Lung (tissue), 12 donors: ENCODE data around the gene ACOT7. TPM values are rescaled to one million over a fixed set of nuclear protein-coding genes. Genes with fewer than 3 reads are reported as not detected.

Experiments used
- ATAC-seq: fragments of 200-7000 bp; cut with Tn5 transposase; one replicate; pipeline ENCODE4 v1.9.1; 2020; ENCODE audit warnings: moderate number of reproducible peaks; ENCODE audit not compliant: insufficient read depth, low FRiP score
- DNase-seq, 3 donors: peaks; one replicate each; pipeline ENCODE4 v3.0.0-alpha.2; 2013 to 2017
- H3K27ac ChIP-seq, 2 donors: one replicate each; pipeline ENCODE4 v1.5.1; 2013; ENCODE audit warnings: mild to moderate bottlenecking in 2 of 2, moderate library complexity in 2 of 2, control low read depth in 1 of 2, inconsistent platforms in 1 of 2, low read depth in 1 of 2, low read length in 1 of 2
- H3K27me3 ChIP-seq, 3 donors: one replicate each; pipeline ENCODE4 v1.5.1; 2013; ENCODE audit warnings: low read length in 2 of 3; ENCODE audit not compliant: control insufficient read depth in 3 of 3, insufficient read depth in 3 of 3
- H3K36me3 ChIP-seq, 4 donors: one replicate each; pipeline ENCODE4 v1.5.1; 2013; ENCODE audit warnings: low read length in 4 of 4, mild to moderate bottlenecking in 1 of 4, moderate library complexity in 1 of 4; ENCODE audit not compliant: control insufficient read depth in 4 of 4, insufficient read depth in 4 of 4
- H3K4me1 ChIP-seq, 5 donors: one replicate each; pipeline ENCODE4 v1.5.1; 2013; ENCODE audit warnings: low read length in 5 of 5, mild to moderate bottlenecking in 2 of 5, moderate library complexity in 1 of 5; ENCODE audit not compliant: control insufficient read depth in 5 of 5, insufficient read depth in 5 of 5
- H3K4me3 ChIP-seq: one replicate; pipeline ENCODE4 v1.5.1; 2013; ENCODE audit warnings: mild to moderate bottlenecking, control low read depth, moderate library complexity
- H3K9ac ChIP-seq, 2 donors: one replicate each; pipeline ENCODE4 v1.5.1; 2013; ENCODE audit warnings: low read length in 2 of 2, control low read depth in 1 of 2; ENCODE audit not compliant: insufficient read depth in 1 of 2
- H3K9me3 ChIP-seq, 4 donors: one replicate each; pipeline ENCODE4 v1.5.1; 2013; ENCODE audit warnings: low read length in 3 of 4, mild to moderate bottlenecking in 1 of 4, moderate library complexity in 1 of 4; ENCODE audit not compliant: control insufficient read depth in 4 of 4, insufficient read depth in 3 of 4
- CTCF ChIP-seq: IDR thresholded peaks from 2 replicates; pipeline ENCODE4 v1.5.1; 2012; ENCODE audit warnings: mild to moderate bottlenecking; ENCODE audit errors: control extremely low read depth, extremely low read depth
- WGBS, 2 donors: extraction: QIAGEN DNeasy Blood & Tissue Kit; methylation state at CpG; one replicate each; pipeline ENCODE4 v1.1.7; 2013; 5-methylcytosine and 5-hydroxymethylcytosine counted together
- polyA plus RNA-seq, 2 donors: library from polyadenylated mRNA; stranded (reverse); fragments of 200-250 nt; gene quantifications; one replicate each; pipeline ENCODE4 v1.2.1, GENCODE V29; 2013
- total RNA-seq, 2 donors: library from RNA; depleted of rRNA in 1 of 2; stranded (reverse); fragments of >200 nt in 1 of 2; gene quantifications; one replicate each; pipeline ENCODE4 v1.2.1, GENCODE V29; 2014 to 2021
- donor health status: control.
- donor health status: control.
- donor health status: Bipolar disorder and iron deficiency.
- donor health status: healthy.
- donor health status: DM: yes; HTN: yes; CAD: no.

Gene ACOT7
- total and polyA plus RNA-seq, 4 donors = 8.8 to 37.4 (median 23.1) TPM

- peak in 1 of 3 donors; percentile 7 for DNase-seq
- peaks cover 0 to 2% (median 0%) of the 10 kb centered on the region in 4 donors for H3K9me3 ChIP-seq
- H3K27me3 ChIP-seq = peaks cover 23 to 57% (median 47%) of the 10 kb centered on the region in 3 donors
- no peak within 1 kb of the TSS for H3K4me3 ChIP-seq
- ATAC-seq = no peak
- no peak within 1 kb of the TSS for H3K27ac ChIP-seq
- WGBS, 2 donors = 7 to 9% methylated on average over 16 of the region's 16 CpGs
- H3K36me3 ChIP-seq = no peaks in the 10 kb centered on the region
- peaks cover 0 to 16% (median 4%) of the 10 kb centered on the region in 5 donors for H3K4me1 ChIP-seq
- H3K9ac ChIP-seq = no peak within 1 kb of the TSS
- no peak for TF ChIP-seq CTCF
These were observed 149.6 kb downstream of the ACOT7 start, which contains the start of gene HES3 for GRCh38 chr1:6243993-6244392. HES3 (plus strand) TSS chr1:6244179; CDS start chr1:6244366, 187 bp downstream.

- H3K36me3 ChIP-seq = no peaks in the 10 kb centered on the region
- ATAC-seq (no peak), DNase-seq (no peak)
- no peak for TF ChIP-seq CTCF
- H3K9me3 ChIP-seq = peaks cover 0 to 2% (median 0%) of the 10 kb centered on the region in 4 donors
- H3K27ac ChIP-seq = no peak overlapping the region
- H3K27me3 ChIP-seq = peaks cover 23 to 61% (median 48%) of the 10 kb centered on the region in 3 donors
- H3K4me3 ChIP-seq = no peak overlapping the region
- H3K4me1 ChIP-seq = peaks cover 0 to 16% (median 4%) of the 10 kb centered on the region in 5 donors
- WGBS, 2 donors = 26 to 29% methylated on average over 20 of the region's 20 CpGs
- no peak overlapping the region for H3K9ac ChIP-seq
These were observed 150.3 kb downstream of the ACOT7 start for GRCh38 chr1:6243053-6243834.

- Histone ChIP-seq H3K27me3 (peaks cover 23 to 59% (median 48%) of the 10 kb centered on the region in 3 donors), H3K4me3 (no peak overlapping the region), H3K27ac (no peak overlapping the region), H3K9ac (no peak overlapping the region), H3K9me3 (peaks cover 0 to 2% (median 0%) of the 10 kb centered on the region in 4 donors), H3K4me1 (peaks cover 0 to 16% (median 4%) of the 10 kb centered on the region in 5 donors), H3K36me3 (no peaks in the 10 kb centered on the region)
- DNase-seq (peak in 2 of 3 donors; percentile 69 to 74), ATAC-seq (no peak)
- TF ChIP-seq CTCF = no peak
- 1 to 2% methylated on average over 59 to 99 of the region's 99 CpGs for WGBS, 2 donors
These were observed 151.5 kb downstream of the ACOT7 start for GRCh38 chr1:6241887-6242740.
